A673 (cell line): ENCODE measurements around the gene APOBEC3G. TPM values are rescaled to one million over a fixed set of nuclear protein-coding genes. Genes with fewer than 3 reads are reported as not detected.
"Not testable (repeated sequence)": the region's sequence is repeated elsewhere in the genome, so short reads cannot be mapped to it uniquely, and the experiment has no call there.

Experiments used
- BruUV-seq: library from RNA; stranded (reverse); fragments of 400-500 nt; replicated peaks from 2 replicates; lab custom pipeline; 2021; lab: Mats Ljungman, UMichigan
- CTCF ChIA-PET: fragments of 300-600 bp; sonication (Branson Sonifier 250); formaldehyde crosslinking; loops from one replicate; lab custom pipeline; 2022; ENCODE audit warnings: antibody characterized with exemption; lab: Charles Lee
- POLR2A ChIA-PET: fragments of 300-600 bp; sonication (Branson Sonifier 250); formaldehyde crosslinking; loops from one replicate; lab custom pipeline; 2022; ENCODE audit warnings: antibody characterized with exemption; ENCODE audit not compliant: low non-redundant PET; lab: Charles Lee
- DNase-seq: peaks from one replicate; pipeline ENCODE4 v3.0.0-alpha.2; 2015; ENCODE audit warnings: low spot score
- H3K27ac ChIP-seq: fragments of 200-600 bp; sonication (generic); 2 replicates; pipeline ENCODE4 v1.5.1; 2016; ENCODE audit warnings: mixed run types, low read depth, mild to moderate bottlenecking, mixed read lengths, antibody characterized with exemption, low read length; ENCODE audit not compliant: poor library complexity, severe bottlenecking
- H3K27me3 ChIP-seq: fragments of 200-600 bp; sonication (generic); replicated peaks from 2 replicates; pipeline ENCODE4 v1.6.1; 2017; ENCODE audit warnings: mixed run types, low read depth, mild to moderate bottlenecking, mixed read lengths, antibody characterized with exemption, low read length; ENCODE audit not compliant: insufficient read depth, poor library complexity
- H3K36me3 ChIP-seq: fragments of 200-600 bp; sonication (generic); 2 replicates; pipeline ENCODE4 v1.6.1; 2016; ENCODE audit warnings: mixed run types, mild to moderate bottlenecking, mixed read lengths, antibody characterized with exemption, low read length; ENCODE audit not compliant: insufficient read depth, poor library complexity, severe bottlenecking
- H3K4me1 ChIP-seq: fragments of 200-600 bp; sonication (generic); 2 replicates; pipeline ENCODE4 v1.6.1; 2017; ENCODE audit warnings: mixed run types, mild to moderate bottlenecking, mixed read lengths, antibody characterized with exemption, low read length; ENCODE audit not compliant: insufficient read depth, poor library complexity, severe bottlenecking
- H3K4me3 ChIP-seq: fragments of 200-600 bp; sonication (generic); 2 replicates; pipeline ENCODE4 v1.5.1; 2016; ENCODE audit warnings: low read depth, mixed run types, mild to moderate bottlenecking, mixed read lengths, low read length; ENCODE audit not compliant: poor library complexity, severe bottlenecking
- H3K9me3 ChIP-seq: fragments of 200-600 bp; sonication (generic); 2 replicates; pipeline ENCODE4 v1.6.1; 2016; ENCODE audit warnings: mixed run types, low read depth, mild to moderate bottlenecking, mixed read lengths, antibody characterized with exemption, low read length; ENCODE audit not compliant: poor library complexity, severe bottlenecking
- CTCF ChIP-seq: fragments of 300-800, 200-600 bp; sonication (generic); conservative IDR thresholded peaks from 2 replicates; pipeline ENCODE4 v1.5.1; 2017; ENCODE audit warnings: low read depth, mild to moderate bottlenecking, antibody characterized with exemption, low read length, moderate library complexity, mixed read lengths
- EZH2 ChIP-seq: fragments of 200-600 bp; sonication (generic); IDR thresholded peaks from 2 replicates; pipeline ENCODE4 v1.6.1; 2017; ENCODE audit warnings: borderline replicate concordance, low read depth, mild to moderate bottlenecking, mixed read lengths, antibody characterized with exemption, low read length; ENCODE audit not compliant: poor library complexity, severe bottlenecking
- intact Hi-C: fragments of 100-400 bp; cut with micrococcal nuclease; formaldehyde crosslinking; loops from one replicate; pipeline ENCODE4 v1.10.0; 2022; ENCODE audit not compliant: unreplicated experiment
- total RNA-seq: library from RNA; stranded (reverse); gene quantifications from 2 replicates; pipeline ENCODE4 v1.2.3, GENCODE V29; 2021

The APOBEC3G gene
- total RNA-seq, 1 experiment from 2014 or later, result 2.5 TPM

- CTCF ChIA-PET, H3K9me3 ChIP-seq, H3K4me1 ChIP-seq, H3K4me3 ChIP-seq, POLR2A ChIA-PET, DNase-seq, H3K27me3 ChIP-seq, intact Hi-C loops, BruUV-seq, H3K27ac ChIP-seq, H3K36me3 ChIP-seq: not testable (repeated sequence)
Measured at GRCh38 chr22:39066442-39067276, 10.4 kb upstream of the APOBEC3G start.

DNA sequence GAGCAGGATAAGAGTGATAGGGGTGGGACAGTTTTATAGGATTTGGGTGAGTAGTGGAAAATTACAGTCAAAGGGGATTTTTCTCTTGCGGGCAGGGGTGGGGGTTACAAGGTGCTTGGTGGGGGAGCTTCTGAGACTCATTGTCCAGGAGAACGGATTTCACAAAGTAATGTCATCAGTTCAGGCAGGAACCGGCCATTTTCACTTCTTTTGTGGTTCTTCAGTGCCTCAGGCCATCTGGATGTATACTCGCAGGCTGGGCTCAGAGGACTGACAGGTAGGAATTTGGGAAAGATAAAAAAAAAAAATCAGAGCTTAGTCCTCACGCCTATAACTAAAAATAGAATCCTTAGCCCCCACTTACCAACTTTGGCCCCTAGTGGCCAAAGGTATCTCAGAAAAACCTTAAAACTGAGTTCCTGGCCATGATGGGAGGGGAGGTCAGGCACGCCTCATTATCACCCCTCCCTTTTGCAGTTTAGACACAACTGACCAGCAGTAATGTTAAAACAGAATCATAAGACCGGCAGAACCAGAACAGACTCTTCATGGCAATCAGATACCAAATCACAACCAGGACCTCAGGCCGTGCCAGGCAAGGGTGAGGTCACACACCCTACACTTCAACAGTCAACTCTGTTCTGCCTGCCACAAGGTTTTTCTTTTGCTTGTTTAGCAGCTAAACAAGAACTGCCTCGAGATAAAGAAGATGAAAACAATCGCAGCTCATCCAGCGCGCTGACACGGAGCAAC, 8.9 kb upstream of the APOBEC3G start:
- no peaks in the 10 kb centered on the region for H3K9me3 ChIP-seq
- no peaks in the 10 kb centered on the region for H3K36me3 ChIP-seq
- no peaks in the 10 kb centered on the region for H3K27me3 ChIP-seq
- H3K27ac ChIP-seq, result no peak overlapping the region
- no TSS peak for BruUV-seq
- no peak for DNase-seq
- ChIA-PET POLR2A (no interaction called here), CTCF (no interaction called here)
- no peaks in the 10 kb centered on the region for H3K4me1 ChIP-seq
- no peak overlapping the region for H3K4me3 ChIP-seq
- intact Hi-C loops, result no loop called here
- TF ChIP-seq CTCF (no peak), EZH2 (no peak)

DNA sequence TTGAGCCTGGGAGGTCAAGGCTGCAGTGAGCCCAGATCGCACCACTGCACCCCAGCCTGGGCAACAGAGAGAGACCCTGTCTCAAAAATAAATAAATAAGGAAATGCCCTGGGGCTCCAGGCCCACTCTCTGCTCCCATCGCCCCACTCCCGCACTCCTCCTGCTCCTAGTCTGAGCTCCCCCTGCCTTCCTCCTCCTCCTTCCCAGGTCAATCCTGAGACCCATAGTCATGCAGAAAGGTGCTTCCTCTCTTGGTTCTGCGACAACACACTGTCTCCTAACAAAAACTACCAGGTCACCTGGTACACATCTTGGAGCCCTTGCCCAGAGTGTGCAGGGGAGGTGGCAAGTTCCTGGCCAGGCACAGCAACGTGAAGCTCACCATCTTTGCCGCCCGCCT, 6.9 kb upstream of the APOBEC3G start:
- Histone ChIP-seq H3K4me1 (no peaks in the 10 kb centered on the region), H3K27ac (no peak overlapping the region), H3K4me3 (no peak overlapping the region), H3K36me3 (no peaks in the 10 kb centered on the region), H3K27me3 (no peaks in the 10 kb centered on the region), H3K9me3 (no peaks in the 10 kb centered on the region)
- intact Hi-C loops, result no loop called here
- TF ChIP-seq EZH2 (no peak), CTCF (no peak)
- BruUV-seq, result no TSS peak
- CTCF ChIA-PET, result no interaction called here
- no peak for DNase-seq
- POLR2A ChIA-PET, result interaction anchor here (0.6 kb wide), 1 partner anchor 251 kb away, joined by 3 read pairs; no protein-coding TSS in a partner anchor

GRCh38 chr22:39072581-39072981, 4.5 kb upstream of the APOBEC3G start:
- POLR2A ChIA-PET, DNase-seq, BruUV-seq, H3K36me3 ChIP-seq, H3K4me1 ChIP-seq, intact Hi-C loops, H3K4me3 ChIP-seq, CTCF ChIA-PET, H3K27me3 ChIP-seq, H3K9me3 ChIP-seq, H3K27ac ChIP-seq: not testable (repeated sequence)
